Lung microvascular endothelial cell (primary cell): ENCODE results near the gene ATP11A. TPM values are rescaled to one million over a fixed set of nuclear protein-coding genes. Genes with fewer than 3 reads are reported as not detected.
"Not testable (repeated sequence)": the region's sequence is repeated elsewhere in the genome, so short reads cannot be mapped to it uniquely, and the experiment has no call there.

Source experiments
- DNase-seq, 2 donors: peaks; one replicate each; pipeline versions ENCODE4 v3.0.0 to v3.0.0-alpha.2; 2010; ENCODE audit warnings: low read depth in 2 of 2
- total RNA-seq: library from RNA; depleted of rRNA; stranded (reverse); fragments of >200 nt; gene quantifications from 2 replicates; pipeline ENCODE4 v1.2.1, GENCODE V29; 2014

ATP11A gene
- total RNA-seq, 1 donor from 2014 or later, result 18.8 TPM

- no peak for DNase-seq
Observed at GRCh38 chr13:112793545-112794445, 104.0 kb downstream of the ATP11A start.

- no peak for DNase-seq
Observed at GRCh38 chr13:112795277-112795676, 105.4 kb downstream of the ATP11A start.

GRCh38 chr13:112796190-112796915 lies 106.5 kb downstream of the ATP11A start:
- DNase-seq, result no peak

GRCh38 chr13:112799394-112799793 lies 109.6 kb downstream of the ATP11A start:
- no peak for DNase-seq

GRCh38 chr13:112800057-112800456 lies 110.2 kb downstream of the ATP11A start:
- DNase-seq, result no peak

GRCh38 chr13:112800807-112801206 lies 111.0 kb downstream of the ATP11A start:
- not testable (repeated sequence) for DNase-seq

GRCh38 chr13:112802802-112803195 lies 113.0 kb downstream of the ATP11A start:
- no peak for DNase-seq

GRCh38 chr13:112803422-112803821 lies 113.6 kb downstream of the ATP11A start:
- no peak for DNase-seq

GRCh38 chr13:112804374-112804773 lies 114.5 kb downstream of the ATP11A start:
- no peak for DNase-seq

- no peak for DNase-seq
Observed at GRCh38 chr13:112806739-112807652, 117.2 kb downstream of the ATP11A start.

- no peak for DNase-seq
Observed at GRCh38 chr13:112807653-112808376, 118.0 kb downstream of the ATP11A start.

GRCh38 chr13:112808377-112809140 lies 118.7 kb downstream of the ATP11A start:
- DNase-seq, result no peak

GRCh38 chr13:112809332-112810315 lies 119.8 kb downstream of the ATP11A start:
- no peak for DNase-seq

- no peak for DNase-seq
Observed at GRCh38 chr13:112810608-112811007, 120.8 kb downstream of the ATP11A start.

GRCh38 chr13:112812306-112813055 lies 122.6 kb downstream of the ATP11A start:
- peak; percentile 41 to 68 for DNase-seq

- no peak for DNase-seq
Observed at GRCh38 chr13:112813552-112813951, 123.7 kb downstream of the ATP11A start.

- DNase-seq, result peak; percentile 58 to 86
Observed at GRCh38 chr13:112814905-112815585, 125.2 kb downstream of the ATP11A start.

GRCh38 chr13:112815871-112816270 lies 126.0 kb downstream of the ATP11A start:
- DNase-seq, result no peak
